Measurements from ENCODE around the gene EXOC3.
A peak's percentile ranks its signal among the peaks of the same experiment; 100 is the strongest.

EXOC3 gene

DNA sequence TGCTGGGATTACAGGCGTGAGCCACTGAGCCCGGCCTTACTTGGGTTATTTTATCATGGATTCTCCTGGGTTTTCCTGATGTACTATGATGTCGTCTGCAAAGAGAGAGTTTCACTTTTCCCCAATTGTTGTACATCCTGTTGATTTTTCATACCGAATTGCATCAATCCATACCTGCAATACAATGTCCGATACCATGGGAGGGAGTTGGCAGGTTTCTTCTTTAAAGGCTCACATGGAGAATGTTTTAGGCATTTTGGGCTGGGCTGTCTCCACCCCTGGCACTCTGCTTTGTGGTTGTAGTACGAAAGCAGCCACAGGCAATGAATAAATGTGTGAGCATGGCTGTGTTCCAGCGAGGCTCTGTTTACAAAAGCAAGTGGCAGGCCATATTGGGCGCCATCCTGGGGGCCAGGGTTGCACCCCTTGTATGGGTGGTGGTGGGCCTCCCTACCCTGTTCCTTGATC, 35.1 kb upstream of the EXOC3 start:
- DNase-seq: no peak

DNA sequence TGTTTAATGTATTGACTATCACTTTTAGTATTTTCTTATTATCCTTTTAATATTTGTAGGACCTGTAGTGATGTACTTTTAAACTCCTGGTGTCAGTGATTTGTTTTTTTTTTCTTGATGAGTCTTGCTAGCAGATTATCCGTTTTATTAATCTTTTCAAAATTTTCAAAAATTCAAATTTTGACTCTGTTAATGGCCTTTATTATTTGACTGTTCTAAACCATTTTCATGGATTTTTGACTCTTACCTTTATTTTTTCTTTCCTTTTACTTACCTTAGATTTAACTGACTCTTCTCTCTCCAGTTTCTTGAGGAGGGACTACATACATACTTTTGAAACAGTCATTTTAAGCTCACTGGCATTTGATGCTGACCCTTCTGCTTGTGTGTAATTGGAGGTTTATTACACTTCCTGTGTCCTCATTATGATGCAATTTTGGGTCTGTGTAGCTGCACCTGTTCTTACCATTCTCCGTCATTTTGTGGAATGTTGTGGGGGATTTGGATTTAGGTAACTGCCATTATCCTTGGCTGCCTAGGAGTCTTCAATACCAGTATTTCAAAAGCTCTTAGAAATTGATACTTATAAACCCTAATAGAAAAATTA, 32.0 kb upstream of the EXOC3 start:
- DNase-seq: no peak

DNA sequence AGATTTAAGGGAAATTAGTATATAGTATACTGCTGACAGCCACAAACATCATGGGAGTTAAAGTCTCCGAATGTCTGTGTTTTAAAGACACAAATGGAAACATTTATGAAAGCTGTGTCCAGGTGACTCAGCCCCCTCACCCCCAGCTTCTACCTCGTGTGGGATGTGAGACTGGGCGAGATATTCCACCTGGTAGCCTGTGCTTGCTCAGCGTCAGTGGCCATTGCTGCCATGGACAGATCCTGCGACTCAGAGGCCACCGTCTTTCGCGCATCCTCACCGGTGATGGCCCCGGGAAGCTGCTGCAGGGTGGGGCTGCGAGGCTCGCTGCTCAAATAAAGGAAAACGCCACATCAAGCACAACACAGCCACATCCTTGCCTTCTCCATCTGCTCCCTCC, 31.2 kb upstream of the EXOC3 start:
- no peak for DNase-seq

DNA sequence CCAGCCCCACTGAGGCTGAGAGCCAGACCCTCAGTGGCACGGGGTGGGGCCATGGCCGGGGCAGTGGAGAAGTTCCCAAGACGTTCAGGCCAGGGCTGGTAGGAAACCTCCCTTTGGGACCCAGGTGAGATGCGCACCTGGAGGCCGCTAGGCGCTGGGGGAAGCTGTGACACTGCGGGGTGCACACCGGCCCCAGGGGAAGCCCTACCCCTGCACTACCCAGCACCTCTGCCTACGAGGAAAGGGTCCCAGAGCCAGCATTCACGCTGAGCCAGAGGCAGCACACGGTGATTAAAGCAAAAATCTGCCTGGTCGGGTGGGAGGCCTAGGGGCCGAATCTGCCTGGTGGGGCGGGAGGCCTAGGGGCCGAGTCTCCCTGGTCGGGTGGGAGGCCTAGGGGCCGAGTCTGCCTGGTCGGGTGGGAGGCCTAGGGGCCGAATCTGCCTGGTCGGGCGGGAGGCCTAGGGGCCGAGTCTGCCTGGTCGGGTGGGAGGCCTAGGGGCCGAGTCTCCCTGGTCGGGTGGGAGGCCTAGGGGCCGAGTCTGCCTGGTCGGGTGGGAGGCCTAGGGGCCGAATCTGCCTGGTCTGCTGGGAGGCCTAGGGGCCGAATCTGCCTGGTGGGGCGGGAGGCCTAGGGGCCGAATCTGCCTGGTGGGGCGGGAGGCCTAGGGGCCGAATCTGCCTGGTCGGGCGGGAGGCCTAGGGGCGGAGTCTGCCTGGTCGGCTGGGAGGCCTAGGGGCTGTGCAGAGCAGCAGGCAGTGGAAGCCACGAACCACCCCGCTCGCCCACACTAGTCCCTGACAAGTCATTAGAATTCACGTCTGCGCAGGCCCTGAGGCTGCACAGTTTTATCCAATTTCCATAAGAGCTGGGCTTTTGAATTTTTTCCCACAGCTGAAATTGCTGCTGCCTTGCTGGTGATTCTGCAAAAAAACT, 27.7 kb upstream of the EXOC3 start:
- DNase-seq: peak; percentile 57

DNA sequence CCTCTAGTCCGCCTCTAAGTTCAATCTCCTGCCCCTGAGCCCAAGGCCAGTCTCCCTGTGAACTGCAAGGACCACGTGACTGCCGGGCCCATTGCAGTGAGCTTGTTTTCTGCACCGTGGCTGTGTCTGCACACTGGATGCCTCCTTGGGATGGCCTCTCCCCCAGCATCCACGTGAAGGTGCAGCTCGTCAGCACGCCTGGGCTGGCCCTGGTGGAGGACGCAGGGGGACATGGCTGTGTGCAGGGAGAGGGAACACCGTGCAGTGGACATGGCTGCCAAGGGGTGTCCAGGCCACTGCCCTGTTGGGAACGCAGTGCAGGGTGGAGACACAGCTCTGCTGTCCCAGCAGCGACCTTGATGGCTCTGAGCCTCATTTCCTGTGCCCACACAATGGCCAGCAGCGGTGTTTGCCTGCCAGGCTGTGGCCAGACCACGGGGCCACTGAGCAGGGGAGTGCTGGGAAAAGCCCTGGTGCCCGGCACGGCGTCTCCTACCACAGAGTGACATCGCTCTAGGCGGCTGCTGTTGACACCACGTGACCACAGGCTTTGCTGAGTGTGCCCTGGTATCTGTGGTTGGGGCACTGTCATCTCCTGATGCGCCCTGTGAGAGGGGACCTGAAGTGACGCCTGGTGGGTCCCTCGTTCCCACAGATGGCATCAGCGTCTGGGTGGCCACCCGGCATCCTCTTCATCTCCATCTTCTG, 26.9 kb upstream of the EXOC3 start:
- no peak for DNase-seq

DNA sequence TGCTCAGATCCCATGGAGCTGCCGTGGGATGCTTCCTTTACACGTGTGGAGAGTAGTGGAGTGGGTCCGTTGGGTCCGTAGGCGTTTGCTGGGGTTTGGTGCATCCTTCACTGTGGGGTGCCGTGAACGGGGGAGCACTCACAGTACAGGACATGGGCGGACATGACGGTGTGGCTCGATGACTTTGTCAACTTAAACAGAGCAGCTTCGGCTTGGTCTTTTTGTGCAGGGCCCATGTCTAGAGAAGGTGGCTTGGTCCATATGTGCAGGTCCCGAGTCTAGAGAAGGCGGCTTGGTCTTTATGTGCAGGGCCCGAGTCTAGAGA, 26.4 kb upstream of the EXOC3 start:
- no peak for DNase-seq

DNA sequence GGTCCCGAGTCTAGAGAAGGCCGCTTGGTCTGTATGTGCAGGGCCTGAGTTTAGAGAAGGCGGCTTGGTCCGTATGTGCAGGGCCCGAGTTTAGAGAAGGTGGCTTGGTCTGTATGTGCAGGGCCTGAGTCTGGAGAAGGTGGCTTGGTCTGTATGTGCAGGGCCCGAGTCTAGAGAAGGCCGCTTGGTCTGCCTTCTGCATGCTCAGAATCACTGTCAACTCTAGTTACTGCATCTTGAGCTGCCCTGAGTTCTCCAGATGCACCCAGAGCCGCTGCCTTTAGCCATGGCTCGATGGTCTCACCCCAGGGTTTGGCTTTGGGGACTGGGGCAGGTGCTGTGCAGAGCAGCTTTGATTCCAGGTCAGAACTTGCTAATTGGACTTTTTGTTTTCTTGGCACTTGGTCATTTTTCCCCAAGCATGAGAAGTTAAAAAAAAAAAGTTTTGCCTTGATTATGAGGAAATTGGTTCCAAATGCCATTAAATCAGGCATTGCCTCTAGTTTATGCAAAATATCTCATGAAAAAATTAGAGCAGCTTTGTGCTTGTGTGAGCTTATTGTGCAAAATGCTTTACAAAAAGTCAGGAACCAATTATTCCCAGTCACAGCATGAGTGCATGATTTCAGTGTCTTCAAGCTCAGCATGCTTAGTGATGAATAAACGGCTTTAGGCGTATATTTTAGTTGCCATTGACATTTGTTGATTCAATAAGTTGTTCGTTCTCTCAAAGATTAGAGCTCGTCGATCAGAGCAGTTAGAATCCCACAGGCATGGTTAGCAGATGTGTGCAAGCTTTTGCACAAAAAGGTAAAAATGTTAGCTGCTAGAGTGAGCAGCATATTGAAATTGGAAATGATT, 25.4 kb upstream of the EXOC3 start:
- no peak for DNase-seq

DNA sequence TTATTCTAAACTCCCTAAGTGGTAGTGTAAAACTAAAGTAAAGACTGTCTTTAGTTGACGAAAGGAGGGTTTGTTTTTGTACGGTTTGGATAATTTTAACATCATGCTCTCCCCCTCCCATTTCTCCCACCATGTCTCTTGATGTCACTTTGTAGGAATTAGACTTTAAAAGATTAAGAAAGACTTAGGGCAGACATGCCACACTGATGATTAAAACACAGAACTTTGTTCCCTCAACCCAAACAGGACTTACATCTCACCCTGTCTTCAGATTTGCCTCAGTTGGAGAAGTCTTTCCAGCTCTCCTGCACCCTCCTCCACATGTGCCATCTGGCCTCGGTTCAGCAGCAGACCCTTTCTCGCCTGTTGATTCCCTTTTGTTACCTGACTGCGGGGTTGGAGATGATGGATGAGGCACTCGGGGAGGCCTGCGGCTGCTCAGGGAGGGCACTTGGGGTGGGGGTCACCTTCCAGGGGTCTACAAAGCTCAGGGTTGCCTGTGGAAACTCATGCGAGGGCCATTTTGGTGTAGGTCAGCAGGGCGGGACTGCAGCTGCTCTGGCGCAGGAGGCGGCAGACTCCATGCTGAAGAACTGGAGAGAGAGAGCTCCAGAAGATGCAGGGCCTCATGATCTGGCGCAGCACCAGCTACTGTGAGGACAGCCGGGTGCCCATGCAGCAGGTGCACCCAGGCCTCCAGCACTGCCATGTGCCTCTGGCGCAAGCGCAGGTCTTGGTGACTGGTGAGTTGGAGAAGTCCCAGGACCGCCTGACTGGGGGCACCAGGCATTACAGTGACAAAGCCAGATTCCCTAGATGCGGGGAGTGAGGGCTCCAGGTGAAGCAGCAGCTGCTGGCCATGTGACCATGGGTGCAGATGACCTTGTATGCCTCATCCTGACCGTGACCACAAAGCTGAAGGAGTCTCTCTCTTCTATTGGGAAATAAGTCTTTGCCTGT, 24.5 kb upstream of the EXOC3 start:
- no peak for DNase-seq

DNA sequence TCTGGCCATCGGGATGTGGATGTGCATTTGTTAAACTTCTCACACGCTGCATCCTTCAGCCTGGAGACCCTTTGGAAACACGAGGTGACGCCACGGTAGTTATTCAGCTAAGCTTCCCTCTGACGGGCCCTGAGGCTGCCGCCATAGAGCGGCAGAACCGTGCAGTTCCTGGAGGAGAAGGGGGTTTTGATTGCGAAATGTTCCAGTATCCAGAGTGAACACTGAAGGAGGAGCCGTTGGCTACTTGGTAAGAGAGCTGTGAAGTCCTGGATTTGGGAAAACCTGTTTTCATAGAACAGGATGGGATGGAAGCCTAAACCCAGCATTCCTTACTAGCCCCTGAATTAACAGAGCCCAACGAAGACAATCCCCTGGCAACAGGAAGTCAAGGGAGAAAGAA, 23.0 kb upstream of the EXOC3 start:
- no peak for DNase-seq

DNA sequence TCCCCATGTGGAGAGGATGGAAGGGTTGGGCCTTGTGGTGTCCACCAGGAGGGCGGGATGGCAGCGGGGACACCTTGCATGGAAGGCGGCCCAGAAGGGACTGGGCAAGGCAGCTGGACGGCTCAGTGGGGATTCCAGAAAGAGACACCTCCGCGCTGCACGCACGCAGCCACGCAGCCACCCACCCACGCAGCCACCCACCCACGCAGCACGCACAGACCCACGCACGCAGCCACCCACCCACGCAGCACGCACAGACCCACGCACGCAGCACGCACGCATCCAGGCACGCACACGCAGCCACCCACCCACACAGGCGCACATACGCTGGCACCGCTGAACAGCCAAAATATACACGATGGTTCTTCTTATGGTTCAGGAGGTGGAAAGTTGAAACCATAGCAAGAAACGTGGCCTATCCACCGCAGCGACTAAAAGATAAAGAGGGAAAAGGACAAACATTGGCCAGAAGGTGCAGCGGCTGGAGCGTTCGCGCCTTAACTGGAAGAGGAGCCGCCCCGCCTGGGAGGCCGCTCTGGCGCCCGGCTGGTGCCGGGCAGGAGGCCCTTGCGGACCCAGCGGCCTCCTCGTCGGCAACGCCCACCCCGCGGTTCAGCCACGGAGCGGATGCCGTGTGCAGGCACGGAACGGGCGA, 22.2 kb upstream of the EXOC3 start:
- DNase-seq: no peak

DNA sequence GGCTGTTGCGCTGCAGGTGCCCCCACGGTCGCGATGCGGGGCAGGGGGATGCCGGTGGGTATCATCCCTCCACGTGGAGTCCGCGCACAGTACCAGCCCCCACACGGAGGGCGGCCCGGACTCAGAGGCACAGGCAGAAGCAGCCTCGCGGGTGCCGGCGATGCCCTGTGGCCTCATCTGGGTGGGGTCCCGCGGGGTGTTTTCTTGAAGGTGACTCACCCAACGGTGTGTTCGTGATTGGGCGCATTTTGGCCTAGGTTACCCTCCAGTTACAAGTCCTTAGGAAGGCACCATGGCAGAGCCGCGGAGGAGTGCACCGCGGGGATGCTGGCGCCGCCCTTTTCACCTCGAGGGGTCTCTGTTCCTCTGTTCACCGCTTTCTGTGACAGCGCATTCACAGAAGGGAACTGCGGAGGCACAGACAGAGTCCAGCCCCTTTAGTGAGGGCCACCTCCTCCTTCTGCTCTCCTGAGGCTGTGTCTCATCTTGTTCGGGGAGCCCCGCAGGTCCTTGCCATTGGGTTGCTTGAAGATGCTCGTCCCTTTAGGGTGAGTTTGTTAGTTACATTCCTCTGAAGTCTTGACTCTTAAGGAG, 21.6 kb upstream of the EXOC3 start:
- DNase-seq: no peak

DNA sequence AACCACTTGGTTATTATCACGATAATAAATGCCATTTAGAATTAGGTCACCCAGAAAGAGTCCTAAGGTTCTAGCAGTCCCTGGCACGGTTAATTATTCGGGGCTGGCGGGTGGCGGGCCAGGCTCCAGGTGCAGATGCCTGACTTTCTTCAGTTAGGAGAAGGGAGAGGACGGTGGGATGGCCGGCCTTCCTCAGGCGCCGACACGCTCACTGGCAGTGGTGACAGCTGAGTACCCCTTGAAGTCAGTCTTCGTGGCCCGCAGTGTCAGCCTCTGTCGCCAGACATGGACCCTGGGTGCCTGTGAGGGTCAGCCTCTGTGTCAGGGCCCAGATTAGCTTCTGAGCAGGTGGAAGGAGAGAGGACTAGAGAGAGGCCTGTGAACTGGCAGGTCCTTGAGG, 21.1 kb upstream of the EXOC3 start:
- no peak for DNase-seq

DNA sequence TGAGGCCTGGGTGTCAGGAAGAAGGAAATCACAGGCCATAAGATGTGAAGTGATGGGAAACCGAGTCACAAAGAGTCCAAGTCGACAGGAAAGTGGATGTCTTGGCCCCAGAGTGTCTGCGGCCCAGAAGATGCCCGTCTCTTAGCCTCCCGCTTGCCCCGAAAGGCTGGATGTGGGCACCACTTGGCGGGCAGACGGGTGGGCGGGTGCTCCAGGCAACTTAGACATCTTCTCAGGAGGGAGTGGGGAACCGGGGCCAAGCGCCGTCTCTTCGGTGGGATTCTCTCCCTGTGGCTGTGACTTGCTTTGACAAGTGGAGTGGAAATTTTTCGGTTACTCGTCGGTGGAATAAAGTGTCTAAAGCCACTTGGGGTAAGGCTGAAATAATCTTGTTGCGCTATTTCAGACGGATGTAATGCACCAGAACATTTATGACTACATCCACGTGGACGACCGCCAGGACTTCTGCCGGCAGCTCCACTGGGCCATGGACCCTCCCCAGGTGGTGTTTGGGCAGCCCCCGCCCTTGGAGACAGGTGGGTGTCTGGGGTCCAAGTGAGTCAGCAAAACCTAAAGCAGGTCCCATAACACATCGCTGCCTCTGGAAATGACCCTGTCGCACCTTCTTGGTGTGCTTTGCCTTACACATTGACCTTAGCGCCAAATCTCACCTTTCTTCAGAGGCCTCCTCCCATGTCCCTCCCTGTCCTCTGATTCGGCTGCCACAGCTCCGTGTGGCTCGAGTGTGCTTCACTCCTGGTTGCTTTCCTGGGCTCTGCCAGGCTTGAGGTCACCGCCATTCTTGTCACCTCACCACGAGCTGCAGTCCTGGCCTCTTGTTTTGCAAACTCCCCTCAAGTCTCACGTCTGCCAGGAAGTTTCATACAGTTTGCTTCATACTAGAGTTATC, 20.4 kb upstream of the EXOC3 start:
- no peak for DNase-seq

DNA sequence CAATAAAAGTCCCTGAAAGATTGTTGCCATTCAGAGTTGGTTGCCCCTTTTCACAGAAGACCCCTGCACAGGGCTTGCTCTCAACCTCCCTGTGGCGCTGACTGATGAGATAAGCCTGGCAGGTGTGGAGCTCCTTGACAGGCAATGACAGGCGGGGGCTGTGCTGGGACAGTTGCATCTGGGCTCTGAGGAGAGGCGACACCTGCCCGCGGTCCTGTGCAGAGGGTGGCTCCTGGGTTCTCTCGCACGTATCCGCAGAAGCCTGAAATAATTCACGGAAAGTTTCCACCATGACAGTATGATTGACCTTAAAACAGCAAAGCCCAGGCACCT, 19.8 kb upstream of the EXOC3 start:
- no peak for DNase-seq

DNA sequence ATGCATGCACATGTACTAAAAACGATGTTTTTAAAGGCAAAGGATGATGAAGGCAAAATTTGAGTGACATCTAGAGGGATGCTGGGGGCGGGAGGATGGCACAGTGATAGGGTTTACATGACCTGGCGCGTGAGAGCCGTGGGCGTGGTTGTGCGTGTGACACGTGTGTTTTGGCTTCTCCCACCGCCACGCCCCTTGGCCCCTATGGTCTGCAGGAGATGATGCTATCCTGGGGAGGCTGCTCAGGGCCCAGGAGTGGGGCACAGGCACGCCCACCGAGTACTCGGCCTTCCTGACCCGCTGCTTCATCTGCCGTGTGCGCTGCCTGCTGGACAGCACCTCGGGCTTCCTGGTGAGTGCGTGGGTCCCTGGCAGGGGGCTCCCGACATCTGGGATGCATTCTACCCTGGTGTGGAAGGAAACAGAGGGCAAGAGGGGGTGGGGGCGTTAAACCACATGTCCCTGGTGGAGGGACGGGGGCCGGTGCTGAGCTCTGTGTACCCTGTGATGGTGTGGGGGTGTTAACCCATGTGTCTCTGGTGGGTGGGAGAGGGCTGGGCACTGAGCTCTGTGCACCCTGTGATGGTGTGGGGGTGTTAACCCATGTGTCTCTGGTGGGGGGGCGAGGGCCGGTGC, 19.2 kb upstream of the EXOC3 start:
- no peak for DNase-seq

DNA sequence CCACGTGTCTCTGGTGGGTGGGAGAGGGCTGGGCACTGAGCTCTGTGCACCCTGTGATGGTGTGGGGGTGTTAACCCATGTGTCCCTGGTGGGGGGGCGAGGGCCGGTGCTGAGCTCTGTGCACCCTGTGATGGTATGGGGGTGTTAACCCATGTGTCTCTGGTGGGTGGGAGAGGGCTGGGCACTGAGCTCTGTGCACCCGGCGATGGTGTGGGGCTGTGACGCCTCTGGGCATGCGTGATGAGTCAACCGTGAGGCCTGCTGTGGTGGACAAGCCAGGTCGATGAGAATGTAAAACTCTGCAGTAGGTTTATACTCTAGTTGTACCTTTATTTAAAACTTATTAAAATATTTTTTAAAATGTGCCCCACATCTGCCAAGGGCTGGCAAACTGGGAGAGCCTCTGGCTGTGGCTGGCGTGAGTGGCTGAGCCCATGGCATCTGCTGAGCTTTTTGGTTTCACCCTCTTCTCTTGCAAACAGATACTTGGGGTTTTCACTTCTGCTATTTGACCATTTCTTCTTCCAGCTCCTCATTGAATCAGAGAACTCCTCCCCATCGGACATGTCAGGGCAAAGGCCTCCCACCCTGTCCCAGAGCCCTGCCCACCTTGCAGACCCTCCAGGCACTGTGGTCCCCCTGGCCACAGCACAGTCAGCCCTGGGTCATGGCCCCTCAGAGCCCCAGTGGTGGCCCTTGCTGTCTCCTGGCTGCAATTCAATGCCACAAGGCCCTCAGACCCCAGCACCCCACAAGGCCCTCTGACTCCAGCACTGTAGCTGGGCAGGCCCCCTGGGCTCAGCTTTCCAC, 18.5 kb upstream of the EXOC3 start:
- DNase-seq: no peak

DNA sequence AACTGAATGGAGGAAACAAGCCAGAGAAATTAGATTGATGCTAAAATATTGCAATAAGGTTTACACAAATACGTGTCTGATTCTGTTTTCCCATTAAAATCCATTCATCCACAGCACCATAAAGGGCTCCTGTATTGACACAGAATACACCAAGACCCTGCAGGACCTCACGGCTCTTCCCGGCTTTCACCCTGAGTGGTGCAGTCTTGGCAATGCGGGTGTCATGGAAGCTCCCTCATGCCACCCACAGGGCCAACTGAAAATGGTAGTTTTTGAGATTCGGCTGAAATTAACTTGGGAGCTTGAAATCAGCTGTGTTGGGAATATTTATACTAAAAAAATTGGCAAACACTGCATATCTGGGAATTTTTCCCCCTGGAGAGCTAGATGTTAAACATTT, 17.3 kb upstream of the EXOC3 start:
- DNase-seq: peak; percentile 67

DNA sequence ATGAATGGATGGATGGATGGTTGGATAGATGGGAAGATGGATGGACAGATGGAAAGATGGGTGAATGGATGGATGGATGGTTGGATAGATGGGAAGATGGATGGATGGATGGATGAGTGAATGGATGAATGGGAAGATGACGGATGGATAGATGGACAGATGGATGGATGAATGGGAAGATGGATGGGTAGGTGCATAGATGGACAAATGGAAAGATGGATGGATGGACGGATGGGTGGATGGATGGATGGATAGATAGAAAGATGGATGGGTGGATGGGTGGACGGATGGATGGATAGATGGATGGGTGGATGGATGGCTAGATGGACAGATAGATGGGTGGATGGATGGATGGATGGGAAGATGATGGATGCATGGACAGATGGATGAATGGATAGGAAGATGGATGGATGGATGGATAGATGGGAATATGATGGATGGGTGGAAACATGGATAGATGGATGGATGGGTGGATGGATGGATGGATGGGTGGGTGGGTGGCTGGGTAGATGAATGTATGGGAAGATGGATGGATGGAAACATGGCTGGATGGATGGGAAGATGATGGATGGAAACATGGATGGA, 16.5 kb upstream of the EXOC3 start:
- DNase-seq: no peak
